H1 (cell line): Measurements from ENCODE around the gene IP6K1. TPM values are rescaled to one million over a fixed set of nuclear protein-coding genes. Genes with fewer than 3 reads are reported as not detected.

ENCODE experiments used
- CTCF ChIA-PET: fragments of 300-600 bp; sonication (Branson Sonifier 250); formaldehyde crosslinking; loops from one replicate; lab custom pipeline; 2021; ENCODE audit not compliant: partially characterized antibody; lab: Charles Lee
- POLR2A ChIA-PET: fragments of 300-600 bp; sonication (Branson Sonifier 250); formaldehyde crosslinking; loops from one replicate; lab custom pipeline; 2021; ENCODE audit warnings: inconsistent platforms; ENCODE audit not compliant: partially characterized antibody; lab: Charles Lee
- DNase-seq, 2 experiments: peaks; one replicate each; pipeline versions ENCODE4 v3.0.0 to v3.0.0-alpha.2; 2010 to 2022; ENCODE audit warnings: low spot score in 2 of 2, low read depth in 1 of 2, mixed read lengths in 1 of 2
- FAIRE-seq: peaks from 2 replicates; lab custom pipeline; 2011; peaks lifted over from hg19 to GRCh38; lab: Jason Lieb, UNC
- H2AFZ ChIP-seq: 2 replicates; pipeline ENCODE4 v1.8.1; 2012; ENCODE audit warnings: low read length, inconsistent platforms
- H2AK5ac ChIP-seq: 2 replicates; pipeline ENCODE4 v1.6.1; 2013; ENCODE audit warnings: low read depth, low read length
- H2BK120ac ChIP-seq: replicated peaks from 2 replicates; pipeline ENCODE3; 2013; ENCODE audit warnings: low read depth, low read length, inconsistent platforms
- H2BK12ac ChIP-seq: 2 replicates; pipeline ENCODE4 v1.6.1; 2013; ENCODE audit warnings: low read depth, low read length
- H2BK15ac ChIP-seq: 2 replicates; pipeline ENCODE4 v1.6.1; 2013; ENCODE audit warnings: low read length
- H2BK20ac ChIP-seq: 2 replicates; pipeline ENCODE4 v1.6.1; 2013; ENCODE audit warnings: low read length
- H2BK5ac ChIP-seq: 2 replicates; pipeline ENCODE4 v1.6.1; 2013; ENCODE audit warnings: low read depth, low read length
- H3K14ac ChIP-seq: 2 replicates; pipeline ENCODE4 v1.6.1; 2013; ENCODE audit warnings: inconsistent platforms; ENCODE audit not compliant: insufficient read length
- H3K18ac ChIP-seq: 2 replicates; pipeline ENCODE4 v1.6.1; 2013; ENCODE audit warnings: low read length; ENCODE audit errors: extremely low read depth
- H3K23ac ChIP-seq: 2 replicates; pipeline ENCODE4 v1.6.1; 2013; ENCODE audit warnings: inconsistent platforms; ENCODE audit not compliant: insufficient read length
- H3K23me2 ChIP-seq: 2 replicates; pipeline ENCODE4 v1.6.1; 2013; ENCODE audit warnings: low read depth, low read length
- H3K27ac ChIP-seq: 2 replicates; pipeline ENCODE4 v1.6.1; 2011; ENCODE audit warnings: low read depth, low read length, inconsistent platforms
- H3K27me3 ChIP-seq, 4 experiments: replicated peaks in 1 of 4; 1 replicate in 1 of 4; 2 replicates in 3 of 4; pipeline versions ENCODE4 v1.6.1 to v1.8.1; 2011 to 2013; ENCODE audit warnings: low read length in 3 of 4, mild to moderate bottlenecking in 3 of 4, inconsistent platforms in 2 of 4, mixed read lengths in 2 of 4, moderate library complexity in 1 of 4; ENCODE audit not compliant: control insufficient read depth in 3 of 4, insufficient read depth in 3 of 4; ENCODE audit errors: extremely low read depth in 1 of 4
- H3K36me3 ChIP-seq, 4 experiments: 2 replicates each; pipeline versions ENCODE4 v1.6.1 to v1.8.1; 2011 to 2013; ENCODE audit warnings: mild to moderate bottlenecking in 4 of 4, low read length in 3 of 4, moderate library complexity in 2 of 4, control low read depth in 1 of 4, inconsistent platforms in 1 of 4; ENCODE audit not compliant: insufficient read depth in 4 of 4, control insufficient read depth in 2 of 4
- H3K4ac ChIP-seq: replicated peaks from 2 replicates; pipeline ENCODE3; 2013; ENCODE audit warnings: low read length, low read depth, mixed read lengths, inconsistent platforms; ENCODE audit not compliant: insufficient read length
- H3K4me1 ChIP-seq, 4 experiments: replicated peaks in 1 of 4; 1 replicate in 1 of 4; 2 replicates in 3 of 4; pipeline versions ENCODE4 v1.6.1 to v1.8.1; 2011 to 2013; ENCODE audit warnings: low read length in 3 of 4, inconsistent platforms in 2 of 4, mixed read lengths in 1 of 4; ENCODE audit not compliant: insufficient read depth in 4 of 4, control insufficient read depth in 3 of 4
- H3K4me2 ChIP-seq, 2 experiments: 2 replicates each; pipeline versions ENCODE4 v1.6.1 to v1.8.1; 2011 to 2013; ENCODE audit warnings: low read depth in 2 of 2, low read length in 2 of 2, control low read depth in 1 of 2, inconsistent platforms in 1 of 2, mild to moderate bottlenecking in 1 of 2; ENCODE audit not compliant: insufficient read depth in 1 of 2
- H3K4me3 ChIP-seq, 4 experiments: fragments of 200-600, 300-600 bp in 1 of 4; sonication (generic), shearing (Covaris generic), sonication (Bioruptor Twin) in 1 of 4; 2 replicates each; pipeline versions ENCODE4 v1.5.1 to v1.8.1; 2011 to 2016; ENCODE audit warnings: low read length in 4 of 4, low read depth in 3 of 4, control low read depth in 2 of 4, inconsistent platforms in 2 of 4, mild to moderate bottlenecking in 2 of 4, mixed read lengths in 1 of 4, moderate library complexity in 1 of 4; ENCODE audit not compliant: insufficient read depth in 2 of 4; ENCODE audit errors: extremely low read depth in 1 of 4
- H3K56ac ChIP-seq: replicated peaks from 2 replicates; pipeline ENCODE3; 2013; ENCODE audit warnings: low read depth, mild to moderate bottlenecking, mixed read lengths, low read length, inconsistent platforms; ENCODE audit not compliant: insufficient read length
- H3K79me1 ChIP-seq: 2 replicates; pipeline ENCODE4 v1.6.1; 2013; ENCODE audit warnings: low read depth, low read length, control low read depth
- H3K79me2 ChIP-seq, 2 experiments: 2 replicates each; pipeline versions ENCODE4 v1.6.1 to v1.8.1; 2012 to 2013; ENCODE audit warnings: low read length in 2 of 2, mild to moderate bottlenecking in 2 of 2, inconsistent platforms in 1 of 2; ENCODE audit not compliant: insufficient read depth in 2 of 2, control insufficient read depth in 1 of 2
- H3K9ac ChIP-seq, 4 experiments: replicated peaks in 1 of 4; 1 replicate in 1 of 4; 2 replicates in 3 of 4; pipeline versions ENCODE4 v1.6.1 to v1.8.1; 2011 to 2013; ENCODE audit warnings: low read depth in 3 of 4, low read length in 3 of 4, control low read depth in 2 of 4, mild to moderate bottlenecking in 2 of 4, moderate library complexity in 2 of 4, inconsistent platforms in 1 of 4; ENCODE audit errors: extremely low read depth in 1 of 4
- H3K9me3 ChIP-seq, 2 experiments: 2 replicates each; pipeline versions ENCODE4 v1.6.1 to v1.8.1; 2012 to 2013; ENCODE audit warnings: mild to moderate bottlenecking in 2 of 2, moderate library complexity in 2 of 2, control low read depth in 1 of 2, inconsistent platforms in 1 of 2, low read depth in 1 of 2, low read length in 1 of 2, mixed read lengths in 1 of 2; ENCODE audit not compliant: insufficient read depth in 2 of 2
- H4K20me1 ChIP-seq, 2 experiments: replicated peaks in 1 of 2; 2 replicates each; pipeline versions ENCODE3 to v1.8.1; 2011 to 2013; ENCODE audit warnings: inconsistent platforms in 2 of 2, low read length in 2 of 2, mild to moderate bottlenecking in 1 of 2; ENCODE audit not compliant: insufficient read depth in 2 of 2, control insufficient read depth in 1 of 2
- H4K5ac ChIP-seq: 2 replicates; pipeline ENCODE4 v1.6.1; 2013; ENCODE audit warnings: low read length, low read depth, mixed read lengths, inconsistent platforms; ENCODE audit not compliant: insufficient read length
- H4K8ac ChIP-seq: 2 replicates; pipeline ENCODE4 v1.8.0; 2013; ENCODE audit warnings: mild to moderate bottlenecking, moderate library complexity, low read length, inconsistent platforms; ENCODE audit not compliant: insufficient read depth; ENCODE audit errors: extremely low read depth
- H4K91ac ChIP-seq: replicated peaks from 2 replicates; pipeline ENCODE3; 2013; ENCODE audit warnings: low read length, mixed read lengths, inconsistent platforms; ENCODE audit not compliant: insufficient read length
- CBX8 ChIP-seq: fragments of 300-800, 300-1000 bp; sonication (generic); IDR thresholded peaks from 2 replicates; pipeline ENCODE4 v1.7.1; 2016; ENCODE audit warnings: low read depth, low read length, borderline replicate concordance
- CEBPB ChIP-seq: IDR thresholded peaks from 2 replicates; pipeline ENCODE4 v1.6.1; 2012; ENCODE audit warnings: low read depth, low read length
- CTBP2 ChIP-seq: IDR thresholded peaks from 2 replicates; pipeline ENCODE4 v1.7.0; 2011; ENCODE audit warnings: borderline replicate concordance, mild to moderate bottlenecking, moderate library complexity, mixed read lengths, low read length; ENCODE audit not compliant: insufficient read depth, insufficient read length
- HDAC2 ChIP-seq, 2 experiments: fragments of 300-600 bp in 1 of 2; sonication (generic) in 1 of 2; IDR thresholded peaks; 2 replicates each; pipeline ENCODE4 v1.6.1; 2011 to 2012; ENCODE audit warnings: low read depth in 2 of 2, low read length in 2 of 2, mild to moderate bottlenecking in 2 of 2, moderate library complexity in 2 of 2, borderline replicate concordance in 1 of 2, inconsistent platforms in 1 of 2
- JUND ChIP-seq: IDR thresholded peaks from 2 replicates; pipeline ENCODE4 v1.6.1; 2011; ENCODE audit warnings: mild to moderate bottlenecking, improper control_type of control experiment, low read length
- RFX5 ChIP-seq: IDR thresholded peaks from 2 replicates; pipeline ENCODE4 v1.6.1; 2011; ENCODE audit warnings: low read depth, low read length, improper control_type of control experiment, borderline replicate concordance
- SIN3A ChIP-seq, 2 experiments: IDR thresholded peaks in 1 of 2; conservative IDR thresholded peaks in 1 of 2; 2 replicates each; pipeline ENCODE4 v1.6.1; 2011 to 2012; ENCODE audit warnings: low read length in 2 of 2, improper control_type of control experiment in 1 of 2, low read depth in 1 of 2, mild to moderate bottlenecking in 1 of 2
- SP4 ChIP-seq: IDR thresholded peaks from 2 replicates; pipeline ENCODE4 v1.6.1; 2012; ENCODE audit warnings: low read length, inconsistent platforms
- SUZ12 ChIP-seq: fragments of 200-600 bp; sonication (generic); IDR thresholded peaks from 2 replicates; pipeline ENCODE4 v1.6.1; 2012; ENCODE audit warnings: mild to moderate bottlenecking, inconsistent platforms, low read length, moderate library complexity, mixed read lengths
- YY1 ChIP-seq: IDR thresholded peaks from 2 replicates; pipeline ENCODE4 v1.6.1; 2011; ENCODE audit warnings: low read depth, mild to moderate bottlenecking, low read length
- ZNF274 ChIP-seq: IDR thresholded peaks from 2 replicates; pipeline ENCODE4 v1.7.0; 2012; ENCODE audit warnings: low read length, borderline replicate concordance; ENCODE audit errors: extremely low read depth
- WGBS, 2 experiments: shearing (Covaris generic) in 1 of 2; methylation state at CpG; one replicate each; pipeline versions ENCODE4 v1.1.6 to v1.1.7; 2013 to 2015; ENCODE audit warnings: low lambda C conversion rate in 2 of 2, mixed read lengths in 2 of 2, inconsistent platforms in 1 of 2, low coverage in 1 of 2, missing lambda C conversion rate in 1 of 2; ENCODE audit not compliant: insufficient replicate concordance in 2 of 2, insufficient coverage in 1 of 2, insufficient read length in 1 of 2; ENCODE audit errors: extremely low coverage in 1 of 2, missing lambda C conversion rate in 1 of 2; 5-methylcytosine and 5-hydroxymethylcytosine counted together
- polyA plus RNA-seq, 7 experiments: library from polyadenylated mRNA; depleted of rRNA in 3 of 7; stranded (reverse) in 5 of 7; unstranded in 2 of 7; fragments of >200 nt in 5 of 7; fragments of 200-250 nt in 2 of 7; gene quantifications; 1 replicate in 5 of 7; 2 replicates in 1 of 7; 4 replicates in 1 of 7; pipeline versions ENCODE4 v1.2.1 to v1.2.3, GENCODE V29; 2011 to 2013; ENCODE audit warnings: missing spikeins in 2 of 7, mixed read lengths in 2 of 7
- total RNA-seq: library from RNA; stranded (reverse); fragmentation: NEBNext Ultra II Directional; extraction: Animal tissue kit (Norgen Biotek cat#: 25700); gene quantifications from 2 replicates; pipeline ENCODE4 v1.2.1, GENCODE V29; 2021

The IP6K1 gene
- total and polyA plus RNA-seq, 2 of the 8 experiments (the other 6 are each of a cell fraction or from before 2014, with no cell fraction given) = 31.5 to 35.2 TPM

DNA sequence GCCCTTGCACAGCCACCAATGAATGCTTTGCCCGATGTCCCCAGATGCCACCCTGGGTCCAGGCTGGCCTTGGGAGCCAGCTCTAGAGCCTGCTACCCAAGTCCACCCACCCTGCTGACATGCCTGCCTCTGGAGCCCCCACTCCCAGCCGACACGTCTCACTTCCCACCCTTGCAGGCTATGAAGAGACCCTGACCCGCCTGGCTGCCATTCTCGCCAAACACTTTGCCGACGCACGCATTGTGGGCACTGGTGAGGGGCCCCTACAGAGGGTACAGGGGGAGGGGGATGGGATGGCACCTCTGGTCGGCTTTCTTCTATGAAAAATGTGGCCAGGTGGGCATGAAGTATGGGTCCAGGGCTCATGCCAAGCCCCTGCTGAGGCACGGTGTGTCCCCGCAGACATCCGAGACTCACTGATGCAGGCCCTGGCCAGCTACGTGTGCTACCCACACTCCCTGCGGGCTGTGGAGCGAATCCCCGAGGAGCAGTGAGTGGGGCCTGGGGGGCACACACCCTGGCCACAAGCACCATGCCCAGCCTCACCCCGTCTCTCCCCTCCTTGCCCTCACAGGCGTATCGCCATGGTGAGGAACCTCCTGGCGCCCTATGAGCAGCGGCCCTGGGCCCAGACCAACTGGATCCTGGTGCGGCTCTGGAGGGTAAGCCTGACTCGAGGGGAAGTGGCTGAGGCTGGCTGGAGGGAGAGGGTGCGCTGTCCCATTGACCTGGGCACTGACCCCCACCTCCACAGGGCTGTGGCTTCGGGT is 72.8 kb downstream of the IP6K1 start:
- Histone ChIP-seq H2BK20ac (no peak overlapping the region), H3K79me2 (no peaks in the 10 kb centered on the region), H3K27ac (no peak overlapping the region), H2BK12ac (no peak overlapping the region), H4K20me1 (peaks cover 0 to 8% of the 10 kb centered on the region in 2 experiments), H3K23me2 (no peaks in the 10 kb centered on the region; the same call in 1 of the 2 replicates), H3K14ac (no peak overlapping the region), H3K9me3 (no peaks in the 10 kb centered on the region), H3K36me3 (no peaks in the 10 kb centered on the region; a peak in 1 of 8 replicates), H3K4me1 (peaks cover 0 to 6% (median 5%) of the 10 kb centered on the region in 4 experiments; a peak in 5 of 7 replicates), H3K23ac (no peak overlapping the region), H2BK15ac (no peak overlapping the region), H2AFZ (no peak overlapping the region), H4K91ac (no peak overlapping the region), H3K79me1 (no peaks in the 10 kb centered on the region), H3K27me3 (no peaks in the 10 kb centered on the region), H3K56ac (no peak overlapping the region), H3K4ac (no peak overlapping the region)
- ChIA-PET CTCF (interaction anchor here (0.6 to 3.7 kb wide), 5 partner anchors 12 to 125 kb away, joined by 3 to 55 read pairs (median 3); no protein-coding TSS in a partner anchor), POLR2A (interaction anchor here (0.7 to 3.8 kb wide), 7 partner anchors 9 to 59 kb away, joined by 3 to 41 read pairs (median 6); partner anchors contain the start of genes AMIGO3 and GMPPB)
- WGBS, 2 experiments = 88% methylated on average over 19 of the region's 25 CpGs; no CpG with 5 or more reads in 1 of the 2 experiments
- FAIRE-seq = no peak
- TF ChIP-seq SP4 (no peak), CBX8 (no peak), JUND (no peak), SUZ12 (no peak), HDAC2 (IDR thresholded peaks at IDR 0.05; ENCODE audit: borderline replicate concordance in 1 of 2, low read depth in 2 of 2, low read length in 2 of 2) (no peak), CEBPB (no peak), ZNF274 (no peak), CTBP2 (no peak), RFX5 (no peak), SIN3A (conservative IDR thresholded peaks at IDR 0.05 in 1 of 2, IDR thresholded peaks at IDR 0.05 in 1 of 2; ENCODE audit: low read depth in 1 of 2, low read length in 2 of 2) (no peak), YY1 (no peak)
- TF ChIP-seq, all 59 proteins: peak for 0
- peak in 1 of 2 experiments; percentile 44 for DNase-seq
- Histone ChIP-seq H3K4me2 (no peak overlapping the region), H4K8ac (no peak overlapping the region; the same call in 1 of the 2 replicates), H3K18ac (no peak overlapping the region), H2AK5ac (no peak overlapping the region), H2BK120ac (no peak overlapping the region), H4K5ac (no peak overlapping the region), H3K9ac (peak overlapping the region in 1 of 4 experiments; percentile 21; a peak in 1 of 7 replicates), H2BK5ac (no peak overlapping the region), H3K4me3 (no peak overlapping the region)
